Measurements from ENCODE around the gene EIF3D.

EIF3D gene

GRCh38 chr22:36550701-36551495, 21.9 kb upstream of the EIF3D start:
- TF ChIP-seq CTCF (conservative IDR thresholded peaks at IDR 0.05) (no peak), ZFX (IDR thresholded peaks at IDR 0.05) (no peak)
- no peak overlapping the region for H3K27ac ChIP-seq

- TF ChIP-seq CTCF (conservative IDR thresholded peaks at IDR 0.05) (no peak), ZFX (IDR thresholded peaks at IDR 0.05) (no peak)
- no peak overlapping the region for H3K27ac ChIP-seq
Observed at GRCh38 chr22:36549033-36549432, 20.1 kb upstream of the EIF3D start.

GRCh38 chr22:36548606-36549005, 19.6 kb upstream of the EIF3D start:
- TF ChIP-seq ZFX (IDR thresholded peaks at IDR 0.05) (no peak), CTCF (conservative IDR thresholded peaks at IDR 0.05) (no peak)
- no peak overlapping the region for H3K27ac ChIP-seq

DNA sequence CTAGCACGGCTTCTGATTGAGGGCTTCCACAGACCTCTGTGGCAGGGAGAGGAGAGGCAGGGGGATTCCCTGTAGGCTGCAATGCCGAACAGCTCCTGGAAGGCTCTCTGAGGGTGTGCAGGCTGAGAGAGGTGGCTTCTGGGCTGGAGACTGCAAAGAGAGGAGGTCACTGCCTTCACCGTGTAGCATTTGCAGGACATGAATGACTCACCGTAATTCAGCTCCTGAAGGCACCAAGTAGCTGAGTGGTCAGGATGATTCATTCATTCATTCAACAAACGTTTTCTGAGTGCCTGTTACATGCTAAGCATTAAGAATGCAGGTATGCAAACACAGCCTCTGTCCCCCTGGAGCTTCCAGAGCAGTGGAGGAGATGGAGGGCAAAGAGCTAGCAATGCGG, 18.0 kb upstream of the EIF3D start:
- TF ChIP-seq CTCF (conservative IDR thresholded peaks at IDR 0.05) (no peak), ZFX (IDR thresholded peaks at IDR 0.05) (no peak)
- no peak overlapping the region for H3K27ac ChIP-seq

GRCh38 chr22:36546092-36546804, 17.3 kb upstream of the EIF3D start:
- TF ChIP-seq ZFX (IDR thresholded peaks at IDR 0.05) (no peak), CTCF (conservative IDR thresholded peaks at IDR 0.05) (peak; percentile 83)

DNA sequence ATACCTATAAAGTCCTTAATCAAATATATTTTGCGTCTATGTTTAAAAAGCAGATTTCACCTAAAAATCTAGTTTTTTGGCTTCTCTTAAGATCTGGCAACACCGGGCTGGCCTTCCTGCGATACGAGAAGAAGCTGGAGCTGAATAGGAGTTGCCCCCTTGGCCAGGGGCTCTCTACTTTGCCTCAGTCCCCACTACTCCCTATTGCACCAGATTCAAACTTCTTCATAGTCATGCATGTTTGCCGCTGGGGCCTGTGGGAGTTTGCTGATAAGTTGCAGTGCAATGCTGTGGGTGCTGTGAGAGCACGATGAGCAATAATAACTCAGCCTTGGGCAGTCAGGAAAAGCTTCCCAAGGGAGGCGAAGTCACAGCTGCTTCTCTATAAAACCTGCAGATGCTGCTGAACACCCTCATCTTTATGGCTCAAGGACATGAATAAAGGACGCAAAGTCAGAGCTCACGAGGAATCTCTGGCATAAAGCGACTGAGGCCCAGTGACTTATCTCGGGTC, 15.2 kb upstream of the EIF3D start:
- H3K27ac ChIP-seq = no peak overlapping the region
- TF ChIP-seq ZFX (IDR thresholded peaks at IDR 0.05) (no peak), CTCF (conservative IDR thresholded peaks at IDR 0.05) (no peak)

More at GRCh38 chr22:36546092-36546804, 17.3 kb upstream of the EIF3D start:
- H3K27ac ChIP-seq = no peak overlapping the region

GRCh38 chr22:36541831-36542411, 13.0 kb upstream of the EIF3D start:
- TF ChIP-seq CTCF (conservative IDR thresholded peaks at IDR 0.05) = no peak
- TF ChIP-seq ZFX (IDR thresholded peaks at IDR 0.05) = no peak
- H3K27ac ChIP-seq = peak overlapping the region; percentile 3; the same call in 1 of the 2 replicates
